ENCODE measurements around the gene C1orf174. TPM values are rescaled to one million over a fixed set of nuclear protein-coding genes. Genes with fewer than 3 reads are reported as not detected.

The C1orf174 gene
- 23.1 TPM for total RNA-seq

GRCh38 chr1:3900150-3900968, at the start of gene C1orf174:
TSS of gene C1orf174 (minus strand) at chr1:3900272. CDS start at chr1:3900186, 86 bp downstream.

DNA sequence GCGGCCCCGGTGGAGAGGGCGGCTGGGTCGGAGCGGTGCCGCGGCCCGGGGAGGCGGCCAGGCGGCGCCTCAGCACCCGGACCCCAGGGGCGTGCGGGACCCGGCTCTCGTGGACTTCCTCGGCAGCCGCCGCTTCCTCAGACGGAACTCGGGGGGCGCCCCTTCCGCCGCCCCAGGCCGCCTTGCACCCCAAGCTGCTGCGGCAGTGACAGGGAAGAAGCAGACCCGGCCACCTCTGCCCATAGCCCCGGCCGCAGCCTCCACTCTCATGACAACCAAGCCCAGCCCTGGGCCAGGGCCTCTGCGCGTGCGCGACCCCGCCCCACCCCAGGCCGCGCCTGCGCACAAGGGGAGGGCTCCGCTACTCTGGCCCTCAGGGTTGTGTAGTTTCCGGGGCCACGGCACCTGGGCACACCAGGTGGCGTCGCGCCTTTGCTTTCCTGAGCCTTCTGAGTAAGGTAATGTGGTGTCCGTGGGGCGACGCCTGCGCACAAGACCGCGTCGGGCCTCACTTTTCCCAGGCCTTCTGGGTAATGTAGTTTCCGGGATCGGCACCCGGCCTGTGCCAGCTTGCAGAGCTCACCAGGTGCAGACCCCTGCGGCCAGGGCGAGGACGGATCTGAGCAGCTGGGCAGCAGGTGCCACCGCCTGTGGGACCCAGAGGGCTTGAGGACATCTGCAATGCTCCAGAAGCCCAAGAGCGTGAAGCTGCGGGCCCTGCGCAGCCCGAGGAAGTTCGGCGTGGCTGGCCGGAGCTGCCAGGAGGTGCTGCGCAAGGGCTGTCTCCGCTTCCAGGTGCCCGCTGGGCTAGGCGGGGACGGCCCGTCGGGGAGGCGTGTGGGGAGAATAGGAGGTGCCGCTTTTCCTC, 42.9 kb downstream of the C1orf174 start, which contains the start of the genes CEP104 and DFFB:
Gene CEP104, minus strand, starts transcription at position 289 of the 868 bp plus-strand sequence. CDS start 4,804 bp downstream, outside the sequence.
Gene DFFB, plus strand, starts transcription at position 554 of the 868 bp plus-strand sequence. Its CDS starts 128 bp downstream, at position 682.

Other genes with a start within 250 kb of the C1orf174 start
- gene TP73, start 247.8 kb downstream of the C1orf174 start, total RNA-seq = 1.1 TPM
- gene CCDC27, start 147.8 kb downstream of the C1orf174 start, total RNA-seq = not detected
- gene SMIM1, start 127.5 kb downstream of the C1orf174 start, total RNA-seq = 12.1 TPM
- 38.0 TPM for gene LRRC47, start 103.8 kb downstream of the C1orf174 start, total RNA-seq
- 38.6 TPM for gene CEP104, start 43.1 kb downstream of the C1orf174 start, total RNA-seq
- gene DFFB, start 42.8 kb downstream of the C1orf174 start, total RNA-seq = 9.8 TPM

Data from metanephros (tissue), 1 donor.